H1 (cell line): Measurements from ENCODE around the gene TMEM30A.

ENCODE experiments used
- CHD1 ChIP-seq: IDR thresholded peaks from 2 replicates; pipeline ENCODE4 v1.6.1; 2012; ENCODE audit warnings: low read depth, low read length, improper control_type of control experiment
- CREB1 ChIP-seq: IDR thresholded peaks from 2 replicates; pipeline ENCODE4 v1.6.1; 2012; ENCODE audit warnings: inconsistent platforms
- FOSL1 ChIP-seq: IDR thresholded peaks from 2 replicates; pipeline ENCODE4 v1.6.1; 2011; ENCODE audit warnings: mild to moderate bottlenecking, low read depth, low read length, moderate library complexity; ENCODE audit not compliant: insufficient read depth
- POLR2A ChIP-seq, 2 experiments: IDR thresholded peaks; 1 replicate in 1 of 2; 2 replicates in 1 of 2; pipeline ENCODE4 v1.6.1; 2011; ENCODE audit warnings: low read depth in 2 of 2, low read length in 2 of 2, mild to moderate bottlenecking in 2 of 2; ENCODE audit errors: control extremely low read depth in 1 of 2
- POLR2AphosphoS5 ChIP-seq: IDR thresholded peaks from 2 replicates; pipeline ENCODE4 v1.6.1; 2011; ENCODE audit warnings: low read depth, low read length
- RAD21 ChIP-seq, 2 experiments: IDR thresholded peaks in 1 of 2; conservative IDR thresholded peaks in 1 of 2; 2 replicates each; pipeline ENCODE4 v1.6.1; 2011; ENCODE audit warnings: low read depth in 2 of 2, low read length in 2 of 2, improper control_type of control experiment in 1 of 2, inconsistent platforms in 1 of 2, mild to moderate bottlenecking in 1 of 2, moderate library complexity in 1 of 2
- RNF2 ChIP-seq: fragments of 200-900, 300-1000 bp; sonication (generic); IDR thresholded peaks from 2 replicates; pipeline ENCODE4 v1.7.1; 2016; ENCODE audit warnings: borderline replicate concordance, low read depth, mild to moderate bottlenecking, antibody characterized with exemption, low read length; ENCODE audit not compliant: poor library complexity, severe bottlenecking; ENCODE audit errors: missing control alignments
- SIN3A ChIP-seq, 2 experiments: IDR thresholded peaks in 1 of 2; conservative IDR thresholded peaks in 1 of 2; 2 replicates each; pipeline ENCODE4 v1.6.1; 2011 to 2012; ENCODE audit warnings: low read length in 2 of 2, improper control_type of control experiment in 1 of 2, low read depth in 1 of 2, mild to moderate bottlenecking in 1 of 2
- SP1 ChIP-seq: IDR thresholded peaks from 2 replicates; pipeline ENCODE4 v1.6.1; 2011; ENCODE audit warnings: low read depth, low read length
- TBP ChIP-seq: IDR thresholded peaks from 2 replicates; pipeline ENCODE4 v1.6.1; 2011; ENCODE audit warnings: low read depth, low read length, improper control_type of control experiment
- YY1 ChIP-seq: IDR thresholded peaks from 2 replicates; pipeline ENCODE4 v1.6.1; 2011; ENCODE audit warnings: low read depth, mild to moderate bottlenecking, low read length
- TF ChIP-seq, protein P1 (sequence below), 3 experiments: IDR thresholded peaks; 1 replicate in 2 of 3; 2 replicates in 1 of 3; pipeline versions ENCODE4 v1.5.1 to v1.6.1; 2011; ENCODE audit warnings: low read length in 3 of 3, mild to moderate bottlenecking in 3 of 3, inconsistent platforms in 2 of 3, low read depth in 1 of 3, moderate library complexity in 1 of 3; ENCODE audit not compliant: insufficient read depth in 1 of 3; ENCODE audit errors: control extremely low read depth in 1 of 3

DNA sequence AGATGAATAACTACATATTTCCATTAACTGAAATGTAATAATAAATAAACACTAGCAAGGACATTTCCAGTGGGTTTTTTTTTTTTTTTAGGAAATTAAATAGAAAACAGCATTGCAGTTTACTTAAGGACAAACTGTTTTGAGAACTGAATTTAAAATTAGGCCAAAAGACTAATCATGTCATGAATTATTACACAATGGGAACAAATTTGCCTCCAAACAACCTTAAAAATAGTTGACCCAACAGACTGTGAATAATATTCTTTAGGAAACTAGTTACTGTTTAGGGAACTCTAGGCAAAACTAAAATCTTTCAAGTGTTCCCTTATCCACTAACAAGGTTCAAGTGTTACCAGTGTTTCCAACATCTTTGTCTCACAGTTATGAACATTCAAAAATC, 62.3 kb downstream of the TMEM30A start:
- TF ChIP-seq, protein P1, sequence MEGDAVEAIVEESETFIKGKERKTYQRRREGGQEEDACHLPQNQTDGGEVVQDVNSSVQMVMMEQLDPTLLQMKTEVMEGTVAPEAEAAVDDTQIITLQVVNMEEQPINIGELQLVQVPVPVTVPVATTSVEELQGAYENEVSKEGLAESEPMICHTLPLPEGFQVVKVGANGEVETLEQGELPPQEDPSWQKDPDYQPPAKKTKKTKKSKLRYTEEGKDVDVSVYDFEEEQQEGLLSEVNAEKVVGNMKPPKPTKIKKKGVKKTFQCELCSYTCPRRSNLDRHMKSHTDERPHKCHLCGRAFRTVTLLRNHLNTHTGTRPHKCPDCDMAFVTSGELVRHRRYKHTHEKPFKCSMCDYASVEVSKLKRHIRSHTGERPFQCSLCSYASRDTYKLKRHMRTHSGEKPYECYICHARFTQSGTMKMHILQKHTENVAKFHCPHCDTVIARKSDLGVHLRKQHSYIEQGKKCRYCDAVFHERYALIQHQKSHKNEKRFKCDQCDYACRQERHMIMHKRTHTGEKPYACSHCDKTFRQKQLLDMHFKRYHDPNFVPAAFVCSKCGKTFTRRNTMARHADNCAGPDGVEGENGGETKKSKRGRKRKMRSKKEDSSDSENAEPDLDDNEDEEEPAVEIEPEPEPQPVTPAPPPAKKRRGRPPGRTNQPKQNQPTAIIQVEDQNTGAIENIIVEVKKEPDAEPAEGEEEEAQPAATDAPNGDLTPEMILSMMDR (IDR thresholded peaks at IDR 0.05; ENCODE audit: control extremely low read depth in 1 of 3, insufficient read depth in 1 of 3, low read depth in 1 of 3, low read length in 3 of 3): no peak
- TF ChIP-seq RNF2 (no peak), FOSL1 (no peak), CREB1 (no peak), SP1 (no peak), SIN3A (conservative IDR thresholded peaks at IDR 0.05 in 1 of 2, IDR thresholded peaks at IDR 0.05 in 1 of 2; ENCODE audit: low read depth in 1 of 2, low read length in 2 of 2) (no peak), POLR2A (IDR thresholded peaks at IDR 0.05; ENCODE audit: control extremely low read depth in 1 of 2, low read depth in 2 of 2, low read length in 2 of 2) (no peak), TBP (no peak), POLR2AphosphoS5 (no peak), YY1 (no peak), RAD21 (IDR thresholded peaks at IDR 0.05 in 1 of 2, conservative IDR thresholded peaks at IDR 0.05 in 1 of 2; ENCODE audit: low read depth in 2 of 2, low read length in 2 of 2) (no peak), CHD1 (no peak)
